GM18505 (cell line): ENCODE data around the gene ARID1A.
A peak's percentile ranks its signal among the peaks of the same experiment; 100 is the strongest.

Experiments used
- ATAC-seq: cut with Tn5 transposase; IDR thresholded peaks from one replicate; pipeline ENCODE4 v1.9.1; 2021; ENCODE audit not compliant: unreplicated experiment
- POLR2A ChIP-seq: IDR thresholded peaks from 4 replicates; pipeline ENCODE4 v1.6.1; 2011; ENCODE audit warnings: borderline replicate concordance; ENCODE audit not compliant: insufficient read depth, insufficient read length; ENCODE audit errors: extremely low read depth

Gene ARID1A

GRCh38 chr1:26786437-26787380, 90.9 kb downstream of the ARID1A start:
- no peak for ATAC-seq
- no peak for TF ChIP-seq POLR2A

DNA sequence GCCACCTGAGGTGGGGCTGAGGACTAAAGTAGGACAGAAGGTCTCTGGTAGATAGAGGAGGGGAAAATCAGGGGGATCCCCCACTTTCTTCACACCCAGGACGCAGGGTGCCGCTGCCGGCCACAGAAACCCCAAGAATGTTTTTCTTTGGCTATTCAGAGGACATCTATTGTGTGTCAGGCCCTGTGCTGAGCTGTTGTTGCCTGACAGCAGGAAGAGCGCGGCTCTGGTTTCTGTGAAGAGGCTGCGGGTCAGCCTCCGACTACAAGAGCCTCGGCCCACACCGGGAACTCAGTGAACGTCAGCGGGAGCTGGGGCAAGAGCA, 91.5 kb downstream of the ARID1A start:
- peak; percentile 31 for ATAC-seq

DNA sequence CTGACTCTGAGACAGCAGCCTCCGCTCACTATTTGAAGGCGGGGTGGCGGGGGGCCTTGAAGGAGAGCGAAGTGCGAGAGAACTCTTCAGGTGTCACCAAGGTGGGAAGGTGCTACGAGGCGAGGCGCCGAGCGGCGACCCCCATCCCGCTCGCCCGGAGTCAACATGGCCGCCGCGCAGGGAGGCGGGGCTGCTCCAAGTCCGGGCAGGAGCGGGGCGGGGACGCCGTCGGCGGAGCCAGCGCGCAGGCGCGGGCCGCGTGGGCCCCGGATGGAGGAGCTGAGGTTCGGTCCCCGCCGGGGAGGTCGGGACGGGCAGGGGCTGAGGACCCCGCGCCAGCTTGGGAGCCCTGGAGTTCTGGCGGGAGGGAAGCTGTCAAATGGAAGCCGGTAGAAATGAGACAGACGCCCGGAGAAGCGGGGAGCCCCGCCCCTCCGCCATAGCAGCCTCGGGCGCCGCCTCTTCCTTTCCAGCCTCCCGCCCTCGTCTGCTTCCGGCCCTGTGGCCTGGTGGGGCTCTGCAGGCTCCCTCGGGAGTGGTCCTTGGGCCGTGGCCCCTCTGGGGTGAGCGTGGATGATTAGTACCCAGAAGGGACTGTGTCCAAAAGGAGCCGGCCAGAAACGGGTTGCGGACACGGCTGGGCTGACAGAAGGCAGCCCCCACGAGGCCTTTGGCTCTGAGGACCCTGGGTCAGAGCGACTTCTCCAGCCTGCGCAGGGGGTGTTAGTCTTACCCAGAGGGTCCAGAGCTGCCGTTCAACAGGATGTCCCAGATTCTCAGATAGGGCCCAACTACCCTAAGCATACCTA, 92.1 kb downstream of the ARID1A start, which contains the start of gene PIGV:
TSS of gene PIGV (plus strand) at position 245 of the 809 bp plus-strand sequence. CDS start 2,866 bp downstream, outside the sequence.
- ATAC-seq, result peak; percentile 70
- peak; percentile 87 for TF ChIP-seq POLR2A

More for the DNA sequence above, 91.5 kb downstream of the ARID1A start:
- no peak for TF ChIP-seq POLR2A

- no peak for ATAC-seq
- no peak for TF ChIP-seq POLR2A
Observed at GRCh38 chr1:26788515-26788785, 92.6 kb downstream of the ARID1A start.

GRCh38 chr1:26788836-26789611, 93.2 kb downstream of the ARID1A start:
- peak; percentile 59 for TF ChIP-seq POLR2A
- ATAC-seq, result no peak

DNA sequence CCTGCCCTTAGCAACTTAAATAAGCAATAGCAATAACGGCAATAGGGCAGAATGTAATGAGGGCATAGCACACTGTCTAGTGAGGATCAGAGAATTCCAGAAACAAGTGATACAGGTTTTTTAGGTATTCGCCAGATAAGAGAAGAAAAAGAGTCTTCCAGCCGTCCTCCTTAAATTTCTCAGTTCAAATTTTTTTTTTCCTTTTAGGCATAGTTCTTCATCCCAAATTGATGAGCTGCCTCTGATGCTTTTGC, 93.7 kb downstream of the ARID1A start:
- TF ChIP-seq POLR2A, result no peak
- no peak for ATAC-seq

GRCh38 chr1:26789931-26790330, 94.1 kb downstream of the ARID1A start:
- TF ChIP-seq POLR2A, result no peak
- no peak for ATAC-seq

GRCh38 chr1:26790551-26790953, 94.7 kb downstream of the ARID1A start:
- ATAC-seq, result no peak
- peak; percentile 19 for TF ChIP-seq POLR2A

DNA sequence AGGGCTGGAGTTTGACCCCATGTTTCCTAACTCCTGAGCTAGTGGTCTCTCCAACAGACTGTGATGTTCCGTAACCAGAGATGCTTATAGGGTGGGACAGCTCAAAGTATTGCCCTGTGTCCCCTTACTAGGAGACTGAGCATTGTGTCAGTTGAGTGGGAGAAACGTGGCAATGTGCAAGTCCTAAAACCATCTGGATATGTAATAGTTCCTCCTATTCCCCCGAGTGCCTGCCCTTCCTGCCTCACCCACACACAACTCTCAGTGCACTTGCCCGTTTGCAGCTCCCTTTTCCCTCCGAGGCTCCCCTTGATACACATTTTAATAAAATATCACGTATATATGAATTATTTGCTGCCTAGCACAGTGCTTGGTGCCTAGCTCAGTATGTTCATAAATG, 95.3 kb downstream of the ARID1A start:
- no peak for ATAC-seq
- TF ChIP-seq POLR2A, result no peak

DNA sequence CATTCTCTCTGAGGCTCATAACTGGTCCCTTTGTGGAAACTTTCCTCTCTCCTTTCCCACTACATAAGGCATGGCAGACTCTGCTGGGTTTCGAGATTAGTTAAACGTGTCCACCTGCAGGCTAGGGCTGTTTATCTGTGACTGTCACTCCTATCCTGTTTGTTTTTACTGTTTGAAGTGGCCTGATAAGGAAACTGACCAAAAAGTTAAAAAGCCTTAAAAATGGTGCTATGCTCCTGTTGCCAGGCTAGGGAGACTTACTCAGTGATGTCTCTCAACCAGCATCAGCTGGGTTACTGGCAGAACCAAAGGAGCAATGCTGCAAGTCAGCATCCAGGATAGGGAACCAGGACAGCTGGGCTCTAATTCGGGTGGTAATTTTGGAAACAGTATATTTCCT, 95.8 kb downstream of the ARID1A start:
- no peak for ATAC-seq
- TF ChIP-seq POLR2A, result no peak

GRCh38 chr1:26792924-26793323, 97.1 kb downstream of the ARID1A start:
- ATAC-seq, result no peak
- TF ChIP-seq POLR2A, result no peak

DNA sequence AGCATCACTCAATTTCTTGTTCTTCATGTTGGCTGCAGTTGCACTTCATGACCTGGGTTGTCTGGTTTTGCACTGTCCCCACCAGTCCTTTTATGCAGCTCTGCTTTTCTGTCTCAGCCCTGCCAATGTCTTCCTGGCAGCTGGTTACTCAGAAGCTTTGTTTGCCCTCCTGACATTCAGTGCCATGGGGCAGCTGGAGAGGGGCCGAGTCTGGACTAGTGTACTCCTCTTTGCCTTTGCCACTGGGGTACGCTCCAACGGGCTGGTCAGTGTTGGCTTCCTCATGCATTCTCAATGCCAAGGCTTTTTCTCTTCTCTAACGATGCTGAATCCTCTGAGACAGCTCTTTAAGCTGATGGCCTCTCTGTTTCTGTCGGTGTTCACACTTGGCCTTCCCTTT, 98.6 kb downstream of the ARID1A start:
- ATAC-seq, result no peak
- no peak for TF ChIP-seq POLR2A

- no peak for TF ChIP-seq POLR2A
- ATAC-seq, result no peak
Observed at GRCh38 chr1:26797627-26798026, 101.8 kb downstream of the ARID1A start.
